ENCODE results near the gene FHOD1.

DNA sequence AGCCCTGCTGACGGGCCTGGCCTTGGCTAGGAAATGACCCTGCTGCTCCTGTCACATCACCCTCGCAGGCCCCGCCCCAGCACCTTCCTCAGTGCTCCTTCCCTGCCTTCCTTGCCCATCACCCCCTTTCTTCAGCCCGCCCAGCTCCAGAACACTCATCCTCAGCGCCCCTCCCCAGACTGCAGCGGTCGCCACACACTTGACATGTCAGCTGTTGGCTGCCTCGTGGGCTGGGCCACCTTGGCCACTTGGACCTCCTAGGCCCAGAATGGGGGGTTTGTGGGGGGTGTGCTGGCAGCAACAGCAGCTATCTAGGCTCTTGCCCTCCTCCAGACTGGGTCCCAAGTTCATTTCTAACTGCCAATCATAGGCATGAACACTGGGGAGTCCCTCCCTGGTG, 37.7 kb downstream of the FHOD1 start:
- TF ChIP-seq, protein P1, sequence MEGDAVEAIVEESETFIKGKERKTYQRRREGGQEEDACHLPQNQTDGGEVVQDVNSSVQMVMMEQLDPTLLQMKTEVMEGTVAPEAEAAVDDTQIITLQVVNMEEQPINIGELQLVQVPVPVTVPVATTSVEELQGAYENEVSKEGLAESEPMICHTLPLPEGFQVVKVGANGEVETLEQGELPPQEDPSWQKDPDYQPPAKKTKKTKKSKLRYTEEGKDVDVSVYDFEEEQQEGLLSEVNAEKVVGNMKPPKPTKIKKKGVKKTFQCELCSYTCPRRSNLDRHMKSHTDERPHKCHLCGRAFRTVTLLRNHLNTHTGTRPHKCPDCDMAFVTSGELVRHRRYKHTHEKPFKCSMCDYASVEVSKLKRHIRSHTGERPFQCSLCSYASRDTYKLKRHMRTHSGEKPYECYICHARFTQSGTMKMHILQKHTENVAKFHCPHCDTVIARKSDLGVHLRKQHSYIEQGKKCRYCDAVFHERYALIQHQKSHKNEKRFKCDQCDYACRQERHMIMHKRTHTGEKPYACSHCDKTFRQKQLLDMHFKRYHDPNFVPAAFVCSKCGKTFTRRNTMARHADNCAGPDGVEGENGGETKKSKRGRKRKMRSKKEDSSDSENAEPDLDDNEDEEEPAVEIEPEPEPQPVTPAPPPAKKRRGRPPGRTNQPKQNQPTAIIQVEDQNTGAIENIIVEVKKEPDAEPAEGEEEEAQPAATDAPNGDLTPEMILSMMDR (IDR thresholded peaks at IDR 0.05): no peak
- no peak for TF ChIP-seq RAD21 (IDR thresholded peaks at IDR 0.05; ENCODE audit: low read length)
